Loucy (cell line): ENCODE measurements around the gene BRD2.

Experiments used
- CTCF ChIP-seq: fragments of 200-600 bp; sonication (generic); conservative IDR thresholded peaks from 2 replicates; pipeline ENCODE4 v1.5.1; 2014; ENCODE audit warnings: mild to moderate bottlenecking, antibody characterized with exemption, low read length
- EZH2phosphoT487 ChIP-seq: fragments of 200-600 bp; IDR thresholded peaks from 2 replicates; pipeline ENCODE4 v1.6.1; 2018; ENCODE audit warnings: antibody characterized with exemption, mild to moderate bottlenecking, moderate library complexity, borderline replicate concordance

GRCh38 chr6:33018904-33019303 lies 50.5 kb downstream of the BRD2 start:
- TF ChIP-seq CTCF = no peak
- TF ChIP-seq EZH2phosphoT487 = no peak
